ENCODE data around the gene TRERF1.

Gene TRERF1

GRCh38 chr6:42431356-42431755, 20.4 kb downstream of the TRERF1 start:
- in situ Hi-C loops (cut with HindIII; ENCODE audit: low pct_ligation_motif_present, low pct_unique_long_range_greater_than_20kb, low sequenced_read_pairs) = no loop called here

GRCh38 chr6:42429836-42430235, 21.9 kb downstream of the TRERF1 start:
- DNase-seq = no peak
- in situ Hi-C loops (cut with HindIII; ENCODE audit: low pct_ligation_motif_present, low pct_unique_long_range_greater_than_20kb, low sequenced_read_pairs) = no loop called here

More at GRCh38 chr6:42431356-42431755, 20.4 kb downstream of the TRERF1 start:
- no peak for DNase-seq

- no peak for DNase-seq
- in situ Hi-C loops (cut with HindIII; ENCODE audit: low pct_ligation_motif_present, low pct_unique_long_range_greater_than_20kb, low sequenced_read_pairs) = no loop called here
Observed at GRCh38 chr6:42429042-42429585, 22.6 kb downstream of the TRERF1 start.

GRCh38 chr6:42428326-42429041, 23.2 kb downstream of the TRERF1 start:
- no peak for DNase-seq
- in situ Hi-C loops (cut with HindIII; ENCODE audit: low pct_ligation_motif_present, low pct_unique_long_range_greater_than_20kb, low sequenced_read_pairs) = no loop called here

- in situ Hi-C loops (cut with HindIII; ENCODE audit: low pct_ligation_motif_present, low pct_unique_long_range_greater_than_20kb, low sequenced_read_pairs) = no loop called here
- DNase-seq = no peak
Observed at GRCh38 chr6:42427871-42428270, 23.9 kb downstream of the TRERF1 start.

GRCh38 chr6:42426191-42426590, 25.5 kb downstream of the TRERF1 start:
- DNase-seq = no peak
- in situ Hi-C loops (cut with HindIII; ENCODE audit: low pct_ligation_motif_present, low pct_unique_long_range_greater_than_20kb, low sequenced_read_pairs) = no loop called here

- in situ Hi-C loops (cut with HindIII; ENCODE audit: low pct_ligation_motif_present, low pct_unique_long_range_greater_than_20kb, low sequenced_read_pairs) = no loop called here
- no peak for DNase-seq
Observed at GRCh38 chr6:42424906-42425474, 26.7 kb downstream of the TRERF1 start.

GRCh38 chr6:42423244-42423643, 28.5 kb downstream of the TRERF1 start:
- DNase-seq = no peak
- in situ Hi-C loops (cut with HindIII; ENCODE audit: low pct_ligation_motif_present, low pct_unique_long_range_greater_than_20kb, low sequenced_read_pairs) = no loop called here

- in situ Hi-C loops (cut with HindIII; ENCODE audit: low pct_ligation_motif_present, low pct_unique_long_range_greater_than_20kb, low sequenced_read_pairs) = no loop called here
- no peak for DNase-seq
Observed at GRCh38 chr6:42420741-42421140, 31.0 kb downstream of the TRERF1 start.

- in situ Hi-C loops (cut with HindIII; ENCODE audit: low pct_ligation_motif_present, low pct_unique_long_range_greater_than_20kb, low sequenced_read_pairs) = no loop called here
Observed at GRCh38 chr6:42419490-42420280, 32.0 kb downstream of the TRERF1 start.

GRCh38 chr6:42418724-42419123, 33.0 kb downstream of the TRERF1 start:
- in situ Hi-C loops (cut with HindIII; ENCODE audit: low pct_ligation_motif_present, low pct_unique_long_range_greater_than_20kb, low sequenced_read_pairs) = no loop called here
- DNase-seq = no peak

More at GRCh38 chr6:42419490-42420280, 32.0 kb downstream of the TRERF1 start:
- DNase-seq = no peak

- in situ Hi-C loops (cut with HindIII; ENCODE audit: low pct_ligation_motif_present, low pct_unique_long_range_greater_than_20kb, low sequenced_read_pairs) = no loop called here
- no peak for DNase-seq
Observed at GRCh38 chr6:42417641-42418112, 34.0 kb downstream of the TRERF1 start.

- in situ Hi-C loops (cut with HindIII; ENCODE audit: low pct_ligation_motif_present, low pct_unique_long_range_greater_than_20kb, low sequenced_read_pairs) = no loop called here
- no peak for DNase-seq
Observed at GRCh38 chr6:42411406-42411805, 40.3 kb downstream of the TRERF1 start.

- no peak for DNase-seq
- in situ Hi-C loops (cut with HindIII; ENCODE audit: low pct_ligation_motif_present, low pct_unique_long_range_greater_than_20kb, low sequenced_read_pairs) = no loop called here
Observed at GRCh38 chr6:42410861-42411260, 40.9 kb downstream of the TRERF1 start.

GRCh38 chr6:42409581-42409980, 42.1 kb downstream of the TRERF1 start:
- in situ Hi-C loops (cut with HindIII; ENCODE audit: low pct_ligation_motif_present, low pct_unique_long_range_greater_than_20kb, low sequenced_read_pairs) = no loop called here

GRCh38 chr6:42407379-42407778, 44.3 kb downstream of the TRERF1 start:
- no peak for DNase-seq
- in situ Hi-C loops (cut with HindIII; ENCODE audit: low pct_ligation_motif_present, low pct_unique_long_range_greater_than_20kb, low sequenced_read_pairs) = no loop called here

More at GRCh38 chr6:42409581-42409980, 42.1 kb downstream of the TRERF1 start:
- DNase-seq = no peak

- in situ Hi-C loops (cut with HindIII; ENCODE audit: low pct_ligation_motif_present, low pct_unique_long_range_greater_than_20kb, low sequenced_read_pairs) = no loop called here
- DNase-seq = no peak
Observed at GRCh38 chr6:42406306-42407280, 45.1 kb downstream of the TRERF1 start.

GRCh38 chr6:42405021-42405420, 46.7 kb downstream of the TRERF1 start:
- DNase-seq = no peak
- in situ Hi-C loops (cut with HindIII; ENCODE audit: low pct_ligation_motif_present, low pct_unique_long_range_greater_than_20kb, low sequenced_read_pairs) = no loop called here
